ENCODE data around the gene ARRDC1. TPM values are rescaled to one million over a fixed set of nuclear protein-coding genes. Genes with fewer than 3 reads are reported as not detected.
"Not testable (repeated sequence)": the region's sequence is repeated elsewhere in the genome, so short reads cannot be mapped to it uniquely, and the experiment has no call there.

Gene ARRDC1
- total RNA-seq, 1 donor from 2014 or later, result 71.0 TPM

DNA sequence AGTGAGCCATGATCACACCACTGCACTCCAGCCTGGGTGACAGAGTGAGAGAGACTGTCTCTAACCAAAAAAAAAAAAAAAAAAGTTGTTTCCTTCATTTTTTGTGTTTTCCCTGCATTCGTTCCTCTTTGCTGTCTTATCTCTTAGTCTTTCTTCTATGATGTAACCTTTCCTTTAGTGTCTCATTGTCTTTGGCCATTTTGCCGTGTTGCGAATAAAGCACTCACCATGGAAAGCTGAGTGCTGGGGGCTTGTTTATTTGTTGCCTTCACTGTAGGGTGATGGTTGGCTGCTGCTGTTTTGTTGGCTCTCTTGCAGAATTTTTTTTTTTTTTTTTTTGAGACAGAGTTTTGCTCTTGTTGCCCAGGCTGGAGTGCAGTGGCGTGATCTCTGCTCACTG is 21.0 kb downstream of the ARRDC1 start:
- ATAC-seq (no peak), DNase-seq (no peak)
- no peak overlapping the region for H3K27ac ChIP-seq
- H3K9me3 ChIP-seq, result no peaks in the 10 kb centered on the region
- H3K27me3 ChIP-seq (ENCODE audit: low read depth), result no peaks in the 10 kb centered on the region
- intact Hi-C loops (cut with DNase I), result no loop called here
- no peaks in the 10 kb centered on the region for H3K36me3 ChIP-seq
- peaks cover 58% of the 10 kb centered on the region for H3K4me1 ChIP-seq
- TF ChIP-seq, protein P1, sequence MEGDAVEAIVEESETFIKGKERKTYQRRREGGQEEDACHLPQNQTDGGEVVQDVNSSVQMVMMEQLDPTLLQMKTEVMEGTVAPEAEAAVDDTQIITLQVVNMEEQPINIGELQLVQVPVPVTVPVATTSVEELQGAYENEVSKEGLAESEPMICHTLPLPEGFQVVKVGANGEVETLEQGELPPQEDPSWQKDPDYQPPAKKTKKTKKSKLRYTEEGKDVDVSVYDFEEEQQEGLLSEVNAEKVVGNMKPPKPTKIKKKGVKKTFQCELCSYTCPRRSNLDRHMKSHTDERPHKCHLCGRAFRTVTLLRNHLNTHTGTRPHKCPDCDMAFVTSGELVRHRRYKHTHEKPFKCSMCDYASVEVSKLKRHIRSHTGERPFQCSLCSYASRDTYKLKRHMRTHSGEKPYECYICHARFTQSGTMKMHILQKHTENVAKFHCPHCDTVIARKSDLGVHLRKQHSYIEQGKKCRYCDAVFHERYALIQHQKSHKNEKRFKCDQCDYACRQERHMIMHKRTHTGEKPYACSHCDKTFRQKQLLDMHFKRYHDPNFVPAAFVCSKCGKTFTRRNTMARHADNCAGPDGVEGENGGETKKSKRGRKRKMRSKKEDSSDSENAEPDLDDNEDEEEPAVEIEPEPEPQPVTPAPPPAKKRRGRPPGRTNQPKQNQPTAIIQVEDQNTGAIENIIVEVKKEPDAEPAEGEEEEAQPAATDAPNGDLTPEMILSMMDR (IDR thresholded peaks at IDR 0.05), result no peak
- H3K4me3 ChIP-seq, result no peak overlapping the region

DNA sequence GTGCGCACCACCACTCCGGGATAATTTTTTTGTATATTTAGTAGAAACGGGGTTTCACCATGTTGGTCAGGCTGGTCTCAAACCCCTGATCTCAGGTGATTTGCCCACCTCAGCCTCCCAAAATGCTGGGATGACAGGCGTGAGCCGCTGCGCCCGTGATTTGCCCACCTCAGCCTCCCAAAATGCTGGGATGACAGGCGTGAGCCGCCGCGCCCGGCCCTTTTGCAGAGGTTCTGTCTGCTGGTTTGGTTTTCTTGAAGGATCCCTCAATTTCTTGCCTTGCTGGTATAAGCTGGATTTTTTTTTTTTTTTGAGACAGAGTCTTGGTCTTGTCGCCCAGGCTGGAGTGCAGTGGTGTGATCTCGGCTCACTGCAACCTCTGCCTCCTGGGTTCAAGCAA is 21.9 kb downstream of the ARRDC1 start:
- H3K9me3 ChIP-seq; H3K27me3 ChIP-seq (ENCODE audit: low read depth); H3K27ac ChIP-seq; H3K4me3 ChIP-seq; intact Hi-C loops (cut with DNase I); ATAC-seq; H3K36me3 ChIP-seq: not testable (repeated sequence)
- peak; percentile 40 for DNase-seq
- H3K4me1 ChIP-seq, result peaks cover 59% of the 10 kb centered on the region

DNA sequence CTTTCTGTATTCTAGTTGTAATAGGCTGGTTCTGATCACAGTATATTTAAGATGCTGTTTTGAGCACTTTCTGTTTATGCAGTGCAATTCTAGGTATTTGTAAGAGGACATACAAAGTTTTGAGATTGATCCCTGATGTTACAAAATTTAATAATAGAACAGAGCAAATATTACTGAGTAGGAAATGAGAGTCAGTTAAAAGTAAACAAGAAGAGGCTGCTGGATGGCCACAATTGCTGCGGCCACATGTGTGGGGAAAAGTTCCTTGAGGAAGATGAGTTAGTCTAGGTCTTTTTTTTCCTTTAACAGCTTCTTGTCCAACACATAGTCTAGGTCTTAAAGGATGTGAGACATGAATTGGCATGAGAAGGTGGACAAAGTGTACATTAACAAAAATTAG is 24.6 kb downstream of the ARRDC1 start:
- DNase-seq, result peak; percentile 6

DNA sequence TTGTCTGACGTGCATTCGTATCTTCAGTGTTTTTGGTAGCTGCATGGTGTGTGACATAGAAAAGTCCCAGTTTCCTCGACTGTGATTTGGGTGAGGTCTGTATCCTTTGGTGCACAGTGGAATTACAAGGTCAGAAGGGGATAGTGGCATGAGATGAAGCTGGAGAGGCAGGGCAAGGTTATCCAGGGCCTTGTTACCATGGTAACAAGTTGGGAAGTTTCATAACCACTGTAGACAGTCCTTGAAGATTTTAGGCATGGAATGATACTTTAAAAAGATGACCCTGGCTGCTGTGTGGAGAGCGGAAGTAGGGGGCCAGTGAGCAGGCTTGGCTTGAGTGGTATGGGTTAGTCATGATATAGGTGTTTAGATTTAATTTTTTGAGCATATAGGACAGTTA is 25.2 kb downstream of the ARRDC1 start:
- H3K27ac ChIP-seq, result no peak overlapping the region
- no peak overlapping the region for H3K4me3 ChIP-seq
- H3K36me3 ChIP-seq, result no peaks in the 10 kb centered on the region
- peaks cover 61% of the 10 kb centered on the region for H3K4me1 ChIP-seq
- no peaks in the 10 kb centered on the region for H3K27me3 ChIP-seq (ENCODE audit: low read depth)
- TF ChIP-seq, protein P1 (IDR thresholded peaks at IDR 0.05), result no peak
- H3K9me3 ChIP-seq, result no peaks in the 10 kb centered on the region
- DNase-seq, result peak; percentile 12
- intact Hi-C loops (cut with DNase I), result no loop called here
- no peak for ATAC-seq

More for the DNA sequence above, 24.6 kb downstream of the ARRDC1 start:
- Histone ChIP-seq H3K9me3 (no peaks in the 10 kb centered on the region), H3K36me3 (no peaks in the 10 kb centered on the region), H3K4me3 (no peak overlapping the region), H3K27ac (no peak overlapping the region), H3K27me3 (ENCODE audit: low read depth) (no peaks in the 10 kb centered on the region), H3K4me1 (peaks cover 66% of the 10 kb centered on the region)
- ATAC-seq, result no peak
- intact Hi-C loops (cut with DNase I), result no loop called here
- TF ChIP-seq, protein P1 (IDR thresholded peaks at IDR 0.05), result no peak

DNA sequence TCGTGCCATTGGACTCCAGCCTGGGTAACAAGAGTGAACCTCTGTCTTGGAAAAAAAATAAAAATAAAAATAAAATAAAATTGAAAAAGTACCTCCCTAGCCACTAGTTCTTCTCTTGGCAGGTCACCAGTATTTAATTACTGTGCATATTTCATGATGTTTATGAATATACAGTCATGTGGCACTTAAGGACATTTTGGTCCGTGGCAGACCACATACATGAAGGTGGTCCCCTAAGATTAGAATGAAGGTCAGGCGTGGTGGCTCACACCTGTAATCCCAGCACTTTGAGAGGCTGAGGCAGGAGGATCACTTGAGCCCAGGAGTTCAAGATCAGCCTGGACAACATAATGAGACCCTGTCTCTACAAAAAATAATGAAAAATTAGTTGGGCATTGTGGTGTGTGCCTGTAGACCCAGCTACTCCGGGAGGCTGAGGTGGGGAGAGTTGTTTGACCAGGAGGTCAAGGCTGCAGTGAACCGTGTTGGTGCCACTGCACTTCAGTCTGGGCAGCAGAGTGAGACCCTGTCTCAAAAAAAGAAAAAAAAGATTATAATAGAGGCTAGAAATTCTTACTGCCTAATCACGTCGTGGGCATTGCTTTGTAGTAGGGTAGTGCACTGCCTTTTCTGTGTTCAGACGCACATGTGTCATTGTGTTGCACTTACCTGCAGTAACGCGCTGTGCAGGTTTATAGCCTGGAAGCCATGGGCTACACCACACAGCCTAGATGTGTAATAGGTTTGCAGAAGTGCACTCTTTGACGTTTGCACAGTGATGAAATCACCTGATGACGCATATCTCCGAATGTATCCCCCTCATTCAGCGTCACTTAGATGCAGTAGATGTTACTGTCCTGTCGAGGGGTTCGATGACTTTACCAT is 26.1 kb downstream of the ARRDC1 start:
- DNase-seq (peak; percentile 4), ATAC-seq (no peak)
- no peaks in the 10 kb centered on the region for H3K27me3 ChIP-seq (ENCODE audit: low read depth)
- peaks cover 55% of the 10 kb centered on the region for H3K4me1 ChIP-seq
- intact Hi-C loops (cut with DNase I), result no loop called here
- H3K27ac ChIP-seq, result no peak overlapping the region
- no peaks in the 10 kb centered on the region for H3K36me3 ChIP-seq
- TF ChIP-seq, protein P1 (IDR thresholded peaks at IDR 0.05), result no peak
- no peak overlapping the region for H3K4me3 ChIP-seq
- no peaks in the 10 kb centered on the region for H3K9me3 ChIP-seq
